Spinal cord (tissue), 10 donors: ENCODE data around the gene XXYLT1. TPM values are rescaled to one million over a fixed set of nuclear protein-coding genes. Genes with fewer than 3 reads are reported as not detected.
A peak's percentile ranks its signal among the peaks of the same experiment; 100 is the strongest.
"Not testable (repeated sequence)": the region's sequence is repeated elsewhere in the genome, so short reads cannot be mapped to it uniquely, and the experiment has no call there.

Experiments used
- DNase-seq, 6 donors: peaks; one replicate each; pipeline versions ENCODE4 v3.0.0 to v3.0.0-alpha.2; 2013 to 2015; ENCODE audit warnings: low spot score in 6 of 6, low read depth in 4 of 6
- H3K27ac ChIP-seq: one replicate; pipeline ENCODE4 v1.5.1; 2013; ENCODE audit warnings: low read depth, low read length, control low read depth
- H3K27me3 ChIP-seq: one replicate; pipeline ENCODE4 v1.6.1; 2013; ENCODE audit warnings: low read length; ENCODE audit not compliant: control insufficient read depth, insufficient read depth
- H3K36me3 ChIP-seq: one replicate; pipeline ENCODE4 v1.6.1; 2013; ENCODE audit warnings: low read length; ENCODE audit not compliant: control insufficient read depth, insufficient read depth
- H3K4me1 ChIP-seq: one replicate; pipeline ENCODE4 v1.6.1; 2013; ENCODE audit warnings: low read length; ENCODE audit not compliant: control insufficient read depth, insufficient read depth
- H3K4me3 ChIP-seq: one replicate; pipeline ENCODE4 v1.5.1; 2013; ENCODE audit warnings: low read depth, low read length, control low read depth
- H3K9me3 ChIP-seq: one replicate; pipeline ENCODE4 v1.6.1; 2013; ENCODE audit warnings: low read length; ENCODE audit not compliant: control insufficient read depth, insufficient read depth
- WGBS: methylation state at CpG from one replicate; pipeline ENCODE4 v1.1.5; 2013; ENCODE audit warnings: missing lambda C conversion rate; ENCODE audit not compliant: insufficient coverage; 5-methylcytosine and 5-hydroxymethylcytosine counted together
- polyA plus RNA-seq, 2 donors: library from polyadenylated mRNA; unstranded; fragments of 120-200 nt; gene quantifications; one replicate each; pipeline ENCODE4 v1.2.1, GENCODE V29; 2013; ENCODE audit not compliant: insufficient read length in 2 of 2
- total RNA-seq, 2 donors: library from RNA; depleted of rRNA in 1 of 2; stranded (reverse); fragments of 120-200 nt in 1 of 2; fragments of >200 nt in 1 of 2; gene quantifications; one replicate each; pipeline versions ENCODE4 v1.2.3 to v1.2.4, GENCODE V29; 2013 to 2014
- donor health status: healthy.

XXYLT1 gene
- total and polyA plus RNA-seq, 4 donors, result 28.0 to 47.9 (median 37.5) TPM

DNA sequence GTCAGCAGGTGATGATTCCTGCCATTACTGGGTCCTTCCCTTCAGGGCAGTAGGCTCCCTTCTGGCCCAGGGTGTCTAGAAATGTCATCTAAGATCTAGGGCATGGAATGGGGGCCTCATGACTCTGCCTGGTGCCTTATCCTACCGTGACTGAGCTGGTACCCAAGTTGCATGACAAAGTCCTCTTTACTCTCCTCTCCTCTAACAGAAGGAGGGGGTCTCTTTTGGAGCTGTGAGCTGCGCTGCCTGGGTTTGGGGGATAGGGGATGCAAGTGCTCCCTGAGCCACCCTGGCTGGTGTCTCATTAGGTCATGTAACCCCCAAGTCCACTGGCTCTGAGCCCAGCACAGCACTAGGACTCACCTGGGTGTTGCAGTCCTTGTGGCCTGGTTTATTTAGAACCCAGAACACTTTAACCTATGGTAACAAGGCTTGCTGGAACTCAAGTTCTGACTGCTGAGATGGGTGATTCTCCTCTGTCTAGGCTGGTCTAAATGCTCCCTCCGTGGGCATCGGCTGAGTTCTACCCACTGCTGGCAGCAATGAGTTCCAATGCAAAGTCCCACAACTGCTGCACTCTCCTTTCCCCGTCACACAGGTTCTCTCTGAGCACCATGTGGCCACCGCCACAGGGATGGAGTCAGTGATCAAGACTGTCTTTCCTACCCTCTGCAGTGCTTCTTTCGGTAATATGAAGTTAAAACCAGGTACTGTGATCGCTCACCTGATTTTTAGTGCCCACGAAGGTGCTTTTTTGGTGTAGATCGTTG, 34.0 kb downstream of the XXYLT1 start:
- Histone ChIP-seq H3K36me3 (no peaks in the 10 kb centered on the region), H3K4me3 (no peak overlapping the region), H3K4me1 (peaks cover 16% of the 10 kb centered on the region), H3K27ac (no peak overlapping the region), H3K27me3 (no peaks in the 10 kb centered on the region), H3K9me3 (no peaks in the 10 kb centered on the region)
- DNase-seq, result no peak
- WGBS, result 95% methylated on average over 4 of the region's 10 CpGs

DNA sequence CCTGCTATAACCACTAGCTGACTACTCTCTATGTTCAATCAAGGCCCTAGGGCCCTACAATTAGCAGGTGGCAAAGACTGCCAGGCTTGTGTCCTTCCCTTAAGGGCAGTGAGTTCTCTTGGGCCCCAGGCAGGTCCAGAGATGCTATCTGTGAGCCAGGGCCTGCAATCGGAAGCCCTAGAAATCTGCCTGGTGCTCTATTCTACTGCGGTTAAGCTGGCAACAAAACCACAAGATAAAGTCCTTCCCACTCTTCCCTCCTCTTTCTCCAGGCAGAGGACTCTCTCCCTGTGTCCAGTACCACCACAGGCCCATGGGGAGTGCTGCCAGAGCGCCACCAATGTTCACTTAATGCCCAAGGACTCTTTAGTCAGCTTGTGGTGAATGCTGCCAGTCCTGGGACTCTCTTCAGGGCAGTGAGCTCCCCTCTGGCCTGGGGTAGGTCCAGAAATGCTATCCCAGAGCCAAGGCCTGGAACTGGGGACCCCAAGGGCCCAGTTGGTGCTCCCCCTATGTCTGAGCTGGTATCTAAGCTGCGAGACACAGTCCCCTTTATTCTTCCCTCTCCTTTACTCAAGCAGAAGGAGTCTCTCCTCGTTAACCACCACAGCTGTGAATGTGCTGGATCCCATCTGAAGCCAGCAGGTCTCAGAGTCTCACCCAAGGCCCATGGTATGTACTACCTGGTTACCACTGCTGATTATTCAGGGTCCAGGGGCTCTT, 34.7 kb downstream of the XXYLT1 start:
- Histone ChIP-seq H3K27ac (no peak overlapping the region), H3K9me3 (no peaks in the 10 kb centered on the region), H3K36me3 (no peaks in the 10 kb centered on the region), H3K4me3 (no peak overlapping the region), H3K27me3 (no peaks in the 10 kb centered on the region), H3K4me1 (peaks cover 16% of the 10 kb centered on the region)
- WGBS, result 92% methylated on average over 5 of the region's 5 CpGs
- DNase-seq, result no peak

DNA sequence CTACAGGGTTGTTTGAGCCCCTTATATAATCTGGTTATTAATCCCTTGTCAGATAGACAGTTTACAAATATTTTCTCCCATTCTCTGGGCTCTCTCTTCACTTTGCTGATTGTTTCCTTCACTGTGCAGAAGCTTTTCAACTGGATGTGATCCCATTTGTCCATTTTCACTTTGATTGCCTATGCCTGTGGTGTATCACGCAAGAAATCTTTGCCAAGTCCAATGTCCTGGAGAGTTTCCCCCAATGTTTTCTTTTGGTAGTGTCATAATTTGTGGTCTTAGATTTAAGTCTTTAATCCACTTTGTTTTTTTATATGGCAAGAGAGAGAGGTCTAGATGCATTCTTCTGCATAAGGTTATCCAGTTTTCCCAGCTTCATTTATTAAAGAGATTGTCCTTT, 40.7 kb downstream of the XXYLT1 start:
- Histone ChIP-seq H3K9me3 (no peaks in the 10 kb centered on the region), H3K4me3 (no peak overlapping the region), H3K27me3 (no peaks in the 10 kb centered on the region), H3K36me3 (peaks cover 8% of the 10 kb centered on the region), H3K27ac (no peak overlapping the region), H3K4me1 (no peaks in the 10 kb centered on the region)
- DNase-seq, result no peak
- WGBS, result no CpG with 5 or more reads among the region's 1 CpG

DNA sequence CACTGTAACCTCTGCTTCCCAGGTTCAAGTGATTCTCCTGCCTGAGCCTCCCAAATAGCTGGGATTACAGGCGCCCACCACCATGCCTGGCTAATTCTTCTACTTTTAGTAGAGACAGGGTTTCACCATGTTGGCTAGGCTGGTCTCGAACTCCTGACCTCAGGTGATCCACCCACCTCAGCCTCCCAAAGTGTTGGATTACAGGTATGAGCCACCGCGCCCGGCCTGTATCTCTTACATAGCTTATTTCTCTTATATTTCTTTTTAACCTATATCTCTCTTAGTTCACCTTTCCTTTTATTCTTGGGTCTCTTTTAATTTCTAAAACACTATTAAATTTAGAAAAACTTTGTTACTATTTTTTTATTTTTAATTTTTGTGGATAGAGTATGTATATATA, 42.1 kb downstream of the XXYLT1 start:
- not testable (repeated sequence) for H3K27ac ChIP-seq, H3K4me3 ChIP-seq, DNase-seq, H3K9me3 ChIP-seq, H3K4me1 ChIP-seq, H3K27me3 ChIP-seq
- WGBS, result 100% methylated on average over 1 of the region's 5 CpGs
- H3K36me3 ChIP-seq, result peaks cover 17% of the 10 kb centered on the region

DNA sequence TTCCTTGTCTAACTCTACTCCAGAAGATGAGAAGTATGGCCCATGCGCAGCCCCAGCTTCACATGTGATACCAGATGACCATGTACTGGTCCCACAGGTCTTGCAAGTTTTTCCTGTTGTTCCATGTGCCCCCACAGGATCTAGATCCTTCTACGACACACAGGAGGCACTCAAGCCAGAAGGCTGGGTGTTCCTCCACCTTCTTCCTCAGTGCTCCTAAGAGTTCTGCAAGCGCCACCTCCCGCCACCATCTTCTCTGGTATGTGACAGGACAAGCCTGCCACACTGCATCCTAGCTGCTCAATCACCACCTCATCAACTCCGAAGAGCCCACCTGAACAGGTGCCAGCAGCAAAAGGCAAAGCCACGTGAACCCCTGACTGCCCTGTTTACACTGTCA, 43.1 kb downstream of the XXYLT1 start:
- 98% methylated on average over 6 of the region's 6 CpGs for WGBS
- peaks cover 17% of the 10 kb centered on the region for H3K36me3 ChIP-seq
- no peak for DNase-seq
- H3K9me3 ChIP-seq, result no peaks in the 10 kb centered on the region
- no peaks in the 10 kb centered on the region for H3K4me1 ChIP-seq
- H3K27ac ChIP-seq, result no peak overlapping the region
- no peaks in the 10 kb centered on the region for H3K27me3 ChIP-seq
- no peak overlapping the region for H3K4me3 ChIP-seq

DNA sequence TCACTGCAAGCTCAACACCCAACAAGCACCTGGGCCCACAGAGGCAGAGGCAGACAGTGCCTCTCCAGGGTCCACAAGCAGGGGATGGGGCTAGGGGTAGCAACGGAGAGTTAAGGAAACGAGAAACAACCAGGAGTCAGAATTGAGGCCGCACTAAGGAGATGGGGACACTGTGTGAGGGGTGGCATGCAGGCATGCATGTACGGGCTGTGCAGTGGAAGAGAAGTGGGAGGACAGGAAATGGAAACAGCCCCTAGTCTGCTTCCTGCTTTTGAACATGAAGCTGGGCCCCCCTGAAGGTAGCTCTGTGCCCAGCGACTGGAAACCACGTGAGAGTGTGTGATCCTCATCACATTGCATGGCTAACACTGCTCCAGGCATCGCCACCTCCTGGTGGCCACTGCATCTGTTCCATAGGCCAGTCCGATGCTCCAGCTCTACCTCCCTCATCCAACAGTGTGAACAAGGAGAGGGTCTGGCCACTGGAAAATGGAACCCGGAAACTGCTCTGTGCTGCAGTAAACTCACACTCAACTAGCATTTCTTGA, 44.0 kb downstream of the XXYLT1 start:
- H3K4me3 ChIP-seq, result no peak overlapping the region
- 77% methylated on average over 7 of the region's 9 CpGs for WGBS
- no peaks in the 10 kb centered on the region for H3K4me1 ChIP-seq
- no peaks in the 10 kb centered on the region for H3K27me3 ChIP-seq
- peaks cover 17% of the 10 kb centered on the region for H3K36me3 ChIP-seq
- H3K9me3 ChIP-seq, result no peaks in the 10 kb centered on the region
- H3K27ac ChIP-seq, result no peak overlapping the region
- DNase-seq, result no peak

DNA sequence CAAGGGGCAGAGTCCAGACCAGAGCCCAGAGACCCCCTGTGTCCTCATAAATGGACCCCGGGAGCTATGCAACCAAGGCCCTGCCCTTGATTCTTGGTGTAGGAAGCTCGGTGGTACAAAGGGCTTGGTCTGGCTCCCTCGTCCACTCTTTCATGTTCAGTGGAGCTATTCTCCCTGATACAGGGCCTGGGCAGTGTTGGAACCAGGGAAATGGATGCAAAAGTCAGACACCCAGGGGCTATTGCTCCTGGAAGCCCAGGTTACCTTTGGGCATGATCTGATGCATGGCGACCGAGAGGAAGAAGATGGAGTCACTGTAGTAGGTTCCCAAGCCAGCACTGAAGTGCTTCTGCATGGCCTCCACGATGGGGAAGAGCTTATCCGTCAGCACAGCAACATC, 44.5 kb downstream of the XXYLT1 start:
- Histone ChIP-seq H3K9me3 (no peaks in the 10 kb centered on the region), H3K36me3 (peaks cover 17% of the 10 kb centered on the region), H3K4me1 (peaks cover 4% of the 10 kb centered on the region), H3K27me3 (no peaks in the 10 kb centered on the region), H3K27ac (no peak overlapping the region), H3K4me3 (no peak overlapping the region)
- 98% methylated on average over 7 of the region's 7 CpGs for WGBS
- no peak for DNase-seq

DNA sequence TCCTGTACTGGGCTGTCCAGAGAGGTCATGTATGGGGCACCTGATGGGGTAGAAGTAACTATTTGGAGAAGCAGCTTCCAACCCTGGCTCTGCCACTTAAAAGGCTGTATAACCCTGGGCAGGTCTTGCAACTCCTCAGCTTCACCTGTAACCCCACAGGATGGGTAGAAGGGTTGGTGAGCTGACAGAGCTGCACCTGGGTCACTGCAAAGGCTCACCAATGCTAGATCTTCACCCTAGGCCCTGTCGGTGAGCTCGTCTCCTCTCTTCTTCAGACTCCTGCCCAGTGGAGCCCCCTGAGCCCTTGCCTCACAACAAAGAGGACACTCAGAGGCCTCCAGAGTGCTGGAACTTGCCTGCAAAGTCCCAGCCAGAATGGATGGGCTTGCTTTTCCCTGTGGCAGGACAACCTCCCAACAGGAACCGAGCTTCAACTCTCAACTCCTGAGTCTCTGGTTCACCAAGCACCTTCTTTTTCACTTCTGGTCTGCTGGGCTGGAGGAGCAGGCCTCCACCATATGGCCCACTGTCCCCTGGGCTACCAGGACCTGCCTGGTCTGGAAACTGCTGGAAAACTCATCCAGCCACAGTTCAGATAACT, 45.9 kb downstream of the XXYLT1 start:
- Histone ChIP-seq H3K9me3 (no peaks in the 10 kb centered on the region), H3K27ac (peak overlapping the region; percentile 6), H3K4me3 (no peak overlapping the region), H3K36me3 (peaks cover 17% of the 10 kb centered on the region), H3K4me1 (peaks cover 5% of the 10 kb centered on the region), H3K27me3 (no peaks in the 10 kb centered on the region)
- WGBS, result 91% methylated on average over 3 of the region's 3 CpGs
- DNase-seq, result no peak

DNA sequence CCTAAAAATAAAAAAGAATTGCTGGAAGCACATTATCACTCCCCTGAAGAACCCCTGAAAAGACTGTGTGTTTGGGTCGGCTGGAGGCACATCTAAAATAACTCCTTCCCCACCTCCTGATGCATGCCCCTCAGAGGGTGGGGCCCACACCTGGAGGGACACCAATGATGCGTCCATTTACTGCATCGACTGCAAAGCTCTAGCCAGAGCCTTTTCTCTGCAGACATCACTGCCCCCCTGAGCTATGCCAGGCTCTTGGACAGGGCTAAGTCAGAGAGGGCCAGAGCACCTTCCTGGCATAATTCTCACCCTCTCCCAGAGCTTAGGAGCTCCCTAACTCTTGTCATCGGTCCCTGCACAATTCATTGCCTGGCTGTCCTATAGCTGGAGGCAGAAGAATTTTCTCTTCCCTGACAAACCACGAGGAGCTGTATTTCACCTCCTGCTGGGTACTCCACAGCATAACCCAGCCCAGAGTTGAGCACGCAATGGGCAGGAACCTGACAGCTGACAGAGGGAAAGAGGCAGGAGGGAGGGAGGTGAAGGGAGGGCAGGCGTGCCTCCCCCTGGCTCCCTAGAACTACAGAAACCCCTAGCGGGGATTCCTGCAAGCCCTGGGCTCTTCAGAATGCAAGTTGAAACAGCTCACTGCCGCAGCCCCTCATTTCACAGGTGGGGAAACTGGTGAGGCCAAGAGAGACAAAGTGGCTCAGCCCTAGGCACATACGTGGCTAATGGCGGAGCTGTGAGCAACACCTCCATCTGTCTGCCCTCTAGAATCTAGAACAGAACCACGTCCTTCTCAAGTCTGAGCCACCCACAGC, 46.6 kb downstream of the XXYLT1 start:
- Histone ChIP-seq H3K4me1 (peaks cover 5% of the 10 kb centered on the region), H3K9me3 (no peaks in the 10 kb centered on the region), H3K4me3 (no peak overlapping the region), H3K27ac (peak overlapping the region; percentile 6), H3K27me3 (no peaks in the 10 kb centered on the region), H3K36me3 (peaks cover 17% of the 10 kb centered on the region)
- WGBS, result 82% methylated on average over 6 of the region's 12 CpGs
- no peak for DNase-seq
